Fibroblast of skin of abdomen (primary cell): ENCODE data around the gene CCDC120.

Experiments
- DNase-seq: peaks from one replicate; pipeline ENCODE4 v3.0.0-alpha.2; 2013

CCDC120 gene

DNA sequence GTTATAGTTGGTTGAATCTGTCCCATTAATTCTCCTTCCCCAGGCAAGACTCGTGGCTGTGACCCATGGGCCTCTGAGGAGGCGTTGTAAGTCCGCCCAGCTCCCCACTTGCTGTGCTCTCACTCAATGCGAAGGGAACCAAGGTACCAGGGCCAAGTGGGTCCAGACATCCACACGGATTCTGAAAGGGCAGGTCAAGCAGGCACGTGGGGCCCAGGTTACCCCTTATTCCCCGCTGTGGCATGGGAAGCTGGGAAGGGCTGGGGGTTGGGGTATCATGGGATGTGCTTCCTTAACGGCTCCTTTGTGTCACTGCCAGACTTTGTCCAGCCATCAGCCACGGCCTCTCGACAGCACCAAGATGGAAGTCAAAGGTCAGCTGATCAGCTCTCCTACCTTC, 3.1 kb downstream of the CCDC120 start:
- DNase-seq: no peak

DNA sequence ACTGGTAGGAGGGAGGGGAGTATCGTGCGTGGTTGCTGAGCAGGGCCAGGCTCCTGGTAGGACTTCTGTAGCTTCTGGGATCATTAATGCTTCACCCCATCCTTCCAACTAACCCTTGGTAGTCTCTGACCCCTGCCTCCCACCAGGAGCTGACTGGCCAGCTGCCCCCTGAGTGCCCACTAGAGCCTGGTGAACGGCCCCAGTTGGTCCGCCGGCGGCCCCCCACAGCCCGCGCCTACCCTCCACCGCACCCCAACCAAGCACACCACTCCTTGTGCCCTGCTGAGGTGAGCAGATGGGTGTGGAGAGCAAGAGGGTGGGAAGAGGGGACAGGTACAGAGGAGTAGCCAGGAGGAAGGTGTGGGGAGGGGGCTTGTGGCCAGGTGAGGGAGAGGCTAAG, 4.9 kb downstream of the CCDC120 start:
- DNase-seq: no peak

- no peak for DNase-seq
Observed at GRCh38 chrX:49064303-49064702, 5.5 kb downstream of the CCDC120 start.

DNA sequence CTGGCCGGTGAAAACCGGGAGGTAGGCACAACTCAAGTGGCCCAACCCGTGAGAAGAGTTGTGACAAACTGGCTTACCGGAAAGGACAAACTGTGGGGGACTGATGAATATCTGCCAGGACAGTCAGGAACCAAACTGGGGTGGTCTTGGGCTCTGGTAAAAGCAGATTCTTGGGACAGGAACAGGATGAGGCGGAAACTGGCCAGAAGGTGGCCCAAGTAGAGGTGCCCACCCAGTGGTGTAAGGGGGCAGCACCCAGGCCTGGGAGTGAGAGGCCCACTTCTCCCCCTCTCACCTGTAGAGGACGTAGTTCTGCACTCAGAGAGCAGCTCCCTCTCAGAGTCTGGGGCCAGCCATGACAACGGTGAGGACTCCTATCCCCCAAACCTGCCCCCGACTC, 5.9 kb downstream of the CCDC120 start:
- no peak for DNase-seq

- DNase-seq: no peak
Observed at GRCh38 chrX:49066278-49066677, 7.5 kb downstream of the CCDC120 start.

DNA sequence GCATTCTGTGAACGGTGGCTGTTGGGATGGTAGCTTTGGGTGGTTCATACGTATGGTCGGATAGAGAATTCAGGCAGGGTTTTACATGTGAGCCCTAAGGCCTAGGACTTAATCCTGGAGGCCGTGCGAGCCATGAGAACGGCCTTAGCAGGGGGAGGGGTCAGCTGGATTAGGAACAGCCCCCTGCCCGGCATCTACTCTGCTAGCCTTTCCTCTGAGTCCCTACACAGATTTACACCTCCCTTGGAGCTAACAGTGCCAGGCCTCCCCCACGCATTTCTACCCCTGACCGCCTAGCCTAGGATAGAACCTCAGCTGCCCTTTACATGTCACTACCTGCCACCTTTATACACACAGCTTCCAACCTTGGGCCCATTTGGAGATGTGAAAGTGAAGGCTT, 7.9 kb downstream of the CCDC120 start:
- DNase-seq: no peak

GRCh38 chrX:49067285-49068120, 8.7 kb downstream of the CCDC120 start:
- DNase-seq: no peak

GRCh38 chrX:49069038-49069437, 10.2 kb downstream of the CCDC120 start:
- DNase-seq: no peak

DNA sequence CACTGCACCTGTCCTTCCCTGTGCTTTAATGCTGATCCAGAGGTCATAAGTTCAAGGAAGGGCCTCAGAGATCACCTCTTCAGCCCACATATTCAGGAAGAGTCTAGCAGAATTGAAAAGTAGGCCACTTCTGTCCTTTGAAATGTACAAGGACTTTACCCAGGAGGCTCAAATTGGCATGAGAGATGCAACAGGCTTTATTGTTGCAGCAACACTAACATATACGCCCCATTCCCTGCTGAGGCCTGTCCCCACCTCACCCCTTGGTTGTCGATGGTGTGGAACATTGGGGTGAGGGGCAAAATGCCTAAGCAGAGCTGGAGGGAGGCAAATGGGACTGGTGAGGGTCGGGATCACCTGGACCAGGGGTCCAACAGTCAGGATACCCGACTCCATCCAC, 12.2 kb downstream of the CCDC120 start:
- DNase-seq: no peak

GRCh38 chrX:49071877-49072711, 13.3 kb downstream of the CCDC120 start:
- peak; percentile 69 for DNase-seq

- no peak for DNase-seq
Observed at GRCh38 chrX:49072712-49073095, 13.9 kb downstream of the CCDC120 start.

- DNase-seq: peak; percentile 92
Observed at GRCh38 chrX:49073601-49074575, 15.1 kb downstream of the CCDC120 start, which contains the start of gene PRAF2. PRAF2 (minus strand) TSS chrX:49074002; CDS start chrX:49073987, 15 bp downstream.

GRCh38 chrX:49075347-49075746, 16.5 kb downstream of the CCDC120 start:
- DNase-seq: no peak

DNA sequence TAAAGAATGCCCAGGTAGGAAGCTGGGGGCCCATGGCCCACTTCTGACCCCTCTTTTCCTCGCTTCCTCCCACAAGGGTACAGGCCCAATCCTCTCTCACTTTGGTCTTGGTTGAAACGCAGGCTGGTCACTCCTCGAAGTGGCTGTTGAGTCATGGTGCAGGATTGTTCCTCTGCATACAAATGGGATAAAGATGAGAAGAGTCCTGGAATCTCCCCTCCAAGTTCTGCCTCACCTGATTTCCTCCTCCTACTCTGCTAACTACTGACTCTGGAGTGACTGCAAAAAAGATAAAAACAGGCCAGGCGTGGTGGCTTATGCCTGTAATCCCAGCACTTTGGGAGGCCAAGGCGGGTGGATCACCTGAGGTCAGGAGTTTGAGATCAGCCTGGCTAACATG, 19.1 kb downstream of the CCDC120 start:
- no peak for DNase-seq

DNA sequence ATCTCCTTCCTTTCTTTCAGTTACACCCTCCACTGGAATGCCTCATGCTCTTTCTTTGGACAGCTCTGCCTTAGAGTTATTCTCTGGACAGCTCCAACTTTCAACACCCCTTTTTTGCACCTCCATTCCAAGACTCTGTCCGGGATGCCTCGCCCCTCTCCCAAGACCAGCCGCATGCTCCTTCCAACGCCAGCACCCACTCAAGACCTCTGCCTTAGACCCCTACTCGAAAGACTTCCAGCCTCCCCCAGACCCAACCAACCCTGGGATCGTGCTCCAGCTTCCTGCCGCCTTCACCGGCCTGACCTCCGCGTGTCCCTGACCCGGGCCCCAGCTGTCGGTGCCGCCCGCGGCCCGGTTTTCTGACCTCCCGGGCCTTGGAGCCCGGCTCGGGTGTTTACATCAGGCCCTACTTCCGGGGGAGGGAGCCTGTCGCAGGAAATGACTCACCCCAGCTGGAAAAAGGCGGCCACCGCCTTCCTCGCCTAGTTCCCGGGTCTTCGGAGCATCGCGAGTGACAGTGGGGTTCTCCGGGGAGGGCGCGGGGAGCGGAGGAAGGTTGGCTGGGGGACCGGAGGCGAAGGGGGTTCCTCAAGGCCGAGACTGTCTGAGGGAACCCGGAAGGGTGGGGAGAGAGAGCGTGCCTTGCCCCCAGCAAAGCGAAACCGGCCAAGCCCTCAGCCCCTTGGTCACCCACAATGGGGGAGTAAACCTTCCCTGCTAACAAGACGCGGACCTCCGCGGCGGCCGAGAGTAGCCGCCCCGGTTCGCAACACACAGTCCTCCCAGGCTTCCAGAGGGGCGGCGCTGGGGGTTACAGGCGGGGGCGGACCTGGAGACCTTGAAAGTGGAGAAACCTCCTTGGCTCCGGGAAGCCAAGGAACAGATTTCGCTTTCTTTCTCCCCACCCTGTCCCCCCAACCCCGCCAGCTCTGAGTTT, 21.0 kb downstream of the CCDC120 start, which contains the start of gene WDR45:
Gene WDR45 (minus strand): TSS at position 399 of the 940 bp plus-strand sequence. CDS start 1,792 bp downstream, outside the sequence.
- DNase-seq: peak; percentile 68

DNA sequence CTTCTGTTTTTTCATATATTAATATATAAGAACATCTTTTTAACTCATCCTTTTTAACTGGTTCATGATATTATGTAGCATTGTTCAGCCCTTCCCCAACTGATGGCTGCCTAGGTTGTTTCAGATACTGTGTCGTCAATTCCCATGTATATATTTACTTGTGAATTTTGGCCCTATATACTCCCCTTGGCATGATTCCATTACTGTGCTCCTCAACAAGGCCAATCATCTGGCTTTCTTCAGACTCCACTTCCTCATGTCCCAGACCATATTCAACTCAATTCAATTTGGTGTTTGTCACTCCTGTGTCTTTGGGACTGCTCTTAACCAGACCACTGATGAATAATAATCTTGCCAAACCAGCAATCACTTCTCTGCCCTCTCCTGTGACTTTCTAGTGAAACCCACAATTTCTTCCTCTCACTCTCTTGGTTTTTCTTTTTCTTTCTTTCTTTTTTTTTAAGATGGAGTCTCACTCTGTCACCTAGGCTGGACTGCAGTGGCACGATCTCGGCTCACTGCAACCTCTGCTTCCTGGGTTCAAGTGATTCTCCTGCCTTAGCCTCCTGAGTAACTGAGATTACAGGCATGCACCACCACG, 23.6 kb downstream of the CCDC120 start:
- no peak for DNase-seq

- DNase-seq: no peak
Observed at GRCh38 chrX:49089553-49089952, 30.8 kb downstream of the CCDC120 start.

GRCh38 chrX:49096419-49096818, 37.6 kb downstream of the CCDC120 start:
- DNase-seq: no peak

DNA sequence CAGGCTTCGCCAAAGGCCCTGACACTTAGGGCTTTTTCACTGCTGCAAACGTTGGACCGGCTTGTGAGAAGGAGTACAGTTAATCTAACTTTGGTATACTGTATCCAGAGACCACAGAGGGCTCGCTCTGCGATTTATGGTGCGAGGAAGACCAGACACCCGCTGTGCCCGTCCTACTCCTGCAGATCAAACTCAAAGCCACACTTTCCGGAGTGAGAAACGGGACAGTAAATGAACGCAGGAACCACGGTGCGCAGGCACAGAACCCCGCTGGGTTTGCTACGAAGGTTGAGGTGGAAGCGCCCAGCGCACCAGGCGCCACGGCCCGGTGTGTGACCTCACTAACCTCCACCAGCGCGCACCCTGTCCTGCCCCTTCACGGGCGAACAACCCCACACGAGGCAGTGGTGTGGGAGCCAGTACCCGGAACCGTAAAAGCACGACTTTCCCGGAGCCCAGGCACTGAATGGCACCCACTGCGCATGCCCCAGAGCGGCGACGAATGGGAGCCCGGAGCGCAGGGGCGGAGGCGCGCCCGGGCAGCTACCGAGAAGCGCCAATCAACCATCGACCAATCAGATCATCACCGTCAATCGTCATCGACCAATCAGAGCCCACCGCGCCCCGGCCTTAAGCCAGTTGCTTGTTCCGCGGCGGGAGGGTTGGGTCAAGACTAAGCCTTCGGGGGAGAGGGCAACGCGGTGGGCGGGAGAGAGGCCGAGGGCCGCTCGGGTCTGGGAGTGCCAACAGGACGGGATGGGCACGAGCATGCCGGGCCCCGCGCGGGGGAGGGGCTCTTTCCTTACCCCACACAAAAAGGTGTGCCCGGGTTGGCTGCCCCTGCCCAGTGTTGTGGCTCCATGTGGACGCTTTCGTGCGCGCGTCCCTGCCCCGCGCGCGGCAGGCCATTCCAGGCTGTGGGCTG, 42.2 kb downstream of the CCDC120 start:
- peak; percentile 89 for DNase-seq

- no peak for DNase-seq
Observed at GRCh38 chrX:49101629-49101984, 42.8 kb downstream of the CCDC120 start.
